Measurements from ENCODE around the gene RITA1. TPM values are rescaled to one million over a fixed set of nuclear protein-coding genes. Genes with fewer than 3 reads are reported as not detected.

Gene RITA1
- total RNA-seq, 2 experiments from 2014 or later, result 18.5 to 19.1 TPM

- intact Hi-C loops (cut with micrococcal nuclease), result no loop called here
- Mint-ChIP-seq H3K27me3 (no peaks in the 10 kb centered on the region), H3K36me3 (ENCODE audit: low read depth) (peaks cover 30% of the 10 kb centered on the region), H3K27ac (no peak overlapping the region), H3K4me3 (no peak overlapping the region), H3K4me1 (ENCODE audit: low read depth) (peaks cover 40% of the 10 kb centered on the region), H3K9me3 (no peaks in the 10 kb centered on the region)
- no peak for ATAC-seq
- no peak for TF ChIP-seq CTCF (IDR thresholded peaks at IDR 0.05)
- POLR2A ChIA-PET, result interaction anchor here (0.7 to 1.2 kb wide), 2 partner anchors 8 to 36 kb away, joined by 3 read pairs; no protein-coding TSS in a partner anchor
- no peak for DNase-seq
- CTCF ChIA-PET, result interaction anchor here (4.6 kb wide), 1 partner anchor 8 kb away, joined by 23 read pairs; no protein-coding TSS in a partner anchor
Observed at GRCh38 chr12:113224955-113225354, 39.4 kb downstream of the RITA1 start.

- peaks cover 48% of the 10 kb centered on the region for H3K36me3 Mint-ChIP-seq (ENCODE audit: low read depth)
- DNase-seq (no peak), ATAC-seq (no peak)
- TF ChIP-seq CTCF (IDR thresholded peaks at IDR 0.05), result no peak
- intact Hi-C loops (cut with micrococcal nuclease), result no loop called here
- no peaks in the 10 kb centered on the region for H3K27me3 Mint-ChIP-seq
- peaks cover 46% of the 10 kb centered on the region for H3K4me1 Mint-ChIP-seq (ENCODE audit: low read depth)
- POLR2A ChIA-PET, result interaction anchor here (1.6 kb wide), 1 partner anchor 9 kb away, joined by 5 read pairs; no protein-coding TSS in a partner anchor
- H3K4me3 Mint-ChIP-seq, result no peak overlapping the region
- CTCF ChIA-PET, result interaction anchor here (1.3 kb wide), 1 partner anchor 27 kb away, joined by 4 read pairs; no protein-coding TSS in a partner anchor
- H3K9me3 Mint-ChIP-seq, result no peaks in the 10 kb centered on the region
- no peak overlapping the region for H3K27ac Mint-ChIP-seq
Observed at GRCh38 chr12:113226696-113227568, 41.4 kb downstream of the RITA1 start.

GRCh38 chr12:113227686-113228391, 42.3 kb downstream of the RITA1 start:
- no peak for TF ChIP-seq CTCF (IDR thresholded peaks at IDR 0.05)
- Mint-ChIP-seq H3K36me3 (ENCODE audit: low read depth) (peaks cover 54% of the 10 kb centered on the region), H3K27me3 (no peaks in the 10 kb centered on the region), H3K4me1 (ENCODE audit: low read depth) (peaks cover 44% of the 10 kb centered on the region), H3K4me3 (no peak overlapping the region), H3K9me3 (no peaks in the 10 kb centered on the region), H3K27ac (peak overlapping the region; percentile 24)
- DNase-seq (no peak), ATAC-seq (no peak)
- intact Hi-C loops (cut with micrococcal nuclease), result no loop called here
- CTCF ChIA-PET, result no interaction called here
- POLR2A ChIA-PET, result interaction anchor here (1.4 kb wide), 1 partner anchor 42 kb away, joined by 5 read pairs; no protein-coding TSS in a partner anchor

GRCh38 chr12:113228394-113229028, 43.0 kb downstream of the RITA1 start:
- ChIA-PET POLR2A (interaction anchor here (1.4 kb wide), 1 partner anchor 42 kb away, joined by 5 read pairs; no protein-coding TSS in a partner anchor), CTCF (interaction anchor here (1.1 kb wide), 1 partner anchor 12 kb away, joined by 3 read pairs; no protein-coding TSS in a partner anchor)
- ATAC-seq (no peak), DNase-seq (no peak)
- peaks cover 45% of the 10 kb centered on the region for H3K4me1 Mint-ChIP-seq (ENCODE audit: low read depth)
- H3K4me3 Mint-ChIP-seq, result no peak overlapping the region
- H3K27me3 Mint-ChIP-seq, result no peaks in the 10 kb centered on the region
- no peaks in the 10 kb centered on the region for H3K9me3 Mint-ChIP-seq
- peaks cover 58% of the 10 kb centered on the region for H3K36me3 Mint-ChIP-seq (ENCODE audit: low read depth)
- intact Hi-C loops (cut with micrococcal nuclease), result no loop called here
- peak overlapping the region; percentile 34 for H3K27ac Mint-ChIP-seq
- no peak for TF ChIP-seq CTCF (IDR thresholded peaks at IDR 0.05)
